ENCODE results near the gene OR52E8. TPM values are rescaled to one million over a fixed set of nuclear protein-coding genes. Genes with fewer than 3 reads are reported as not detected.

Gene OR52E8
- total and polyA plus RNA-seq, 4 donors = not detected

GRCh38 chr11:5847711-5848110, 9.8 kb downstream of the OR52E8 start:
- DNase-seq (ENCODE audit: low spot score) = no peak
- no peaks in the 10 kb centered on the region for H3K4me1 ChIP-seq (ENCODE audit: control insufficient read depth in 4 of 4, insufficient read depth in 4 of 4, low read length in 3 of 4)
- no peak overlapping the region for H3K9ac ChIP-seq (ENCODE audit: low read depth in 1 of 2, low read length in 2 of 2)
- H3K9me3 ChIP-seq (ENCODE audit: control insufficient read depth in 4 of 4, low read length in 3 of 4) = peaks cover 0 to 2% (median 0%) of the 10 kb centered on the region in 4 donors
- no peak for TF ChIP-seq RAD21 (IDR thresholded peaks at IDR 0.05)
- TF ChIP-seq, protein P1, sequence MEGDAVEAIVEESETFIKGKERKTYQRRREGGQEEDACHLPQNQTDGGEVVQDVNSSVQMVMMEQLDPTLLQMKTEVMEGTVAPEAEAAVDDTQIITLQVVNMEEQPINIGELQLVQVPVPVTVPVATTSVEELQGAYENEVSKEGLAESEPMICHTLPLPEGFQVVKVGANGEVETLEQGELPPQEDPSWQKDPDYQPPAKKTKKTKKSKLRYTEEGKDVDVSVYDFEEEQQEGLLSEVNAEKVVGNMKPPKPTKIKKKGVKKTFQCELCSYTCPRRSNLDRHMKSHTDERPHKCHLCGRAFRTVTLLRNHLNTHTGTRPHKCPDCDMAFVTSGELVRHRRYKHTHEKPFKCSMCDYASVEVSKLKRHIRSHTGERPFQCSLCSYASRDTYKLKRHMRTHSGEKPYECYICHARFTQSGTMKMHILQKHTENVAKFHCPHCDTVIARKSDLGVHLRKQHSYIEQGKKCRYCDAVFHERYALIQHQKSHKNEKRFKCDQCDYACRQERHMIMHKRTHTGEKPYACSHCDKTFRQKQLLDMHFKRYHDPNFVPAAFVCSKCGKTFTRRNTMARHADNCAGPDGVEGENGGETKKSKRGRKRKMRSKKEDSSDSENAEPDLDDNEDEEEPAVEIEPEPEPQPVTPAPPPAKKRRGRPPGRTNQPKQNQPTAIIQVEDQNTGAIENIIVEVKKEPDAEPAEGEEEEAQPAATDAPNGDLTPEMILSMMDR (IDR thresholded peaks at IDR 0.05; ENCODE audit: low read depth, low read length, missing input control) = no peak
- no peak for TF ChIP-seq RXRA (IDR thresholded peaks at IDR 0.05)
- TF ChIP-seq, protein P2, sequence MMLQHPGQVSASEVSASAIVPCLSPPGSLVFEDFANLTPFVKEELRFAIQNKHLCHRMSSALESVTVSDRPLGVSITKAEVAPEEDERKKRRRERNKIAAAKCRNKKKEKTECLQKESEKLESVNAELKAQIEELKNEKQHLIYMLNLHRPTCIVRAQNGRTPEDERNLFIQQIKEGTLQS (IDR thresholded peaks at IDR 0.05) = no peak
- no peak for TF ChIP-seq ZBTB33 (IDR thresholded peaks at IDR 0.05)
- TF ChIP-seq TAF1 (conservative IDR thresholded peaks at IDR 0.05) = no peak
- no peak for TF ChIP-seq YY1 (IDR thresholded peaks at IDR 0.05)
- TF ChIP-seq NR2F2 (IDR thresholded peaks at IDR 0.05) = no peak
- no peak for TF ChIP-seq EGR1 (IDR thresholded peaks at IDR 0.05; ENCODE audit: low read depth in 2 of 2)
- no peak for TF ChIP-seq FOXA2 (IDR thresholded peaks at IDR 0.05)
- TF ChIP-seq MAX (IDR thresholded peaks at IDR 0.05) = no peak
- no peak for TF ChIP-seq FOXA1 (IDR thresholded peaks at IDR 0.05)
- TF ChIP-seq GABPA (IDR thresholded peaks at IDR 0.05 in 1 of 2, conservative IDR thresholded peaks at IDR 0.05 in 1 of 2) = no peak
- TF ChIP-seq JUND (IDR thresholded peaks at IDR 0.05) = no peak
- TF ChIP-seq HNF4G (IDR thresholded peaks at IDR 0.05) = no peak
- TF ChIP-seq, protein P3, sequence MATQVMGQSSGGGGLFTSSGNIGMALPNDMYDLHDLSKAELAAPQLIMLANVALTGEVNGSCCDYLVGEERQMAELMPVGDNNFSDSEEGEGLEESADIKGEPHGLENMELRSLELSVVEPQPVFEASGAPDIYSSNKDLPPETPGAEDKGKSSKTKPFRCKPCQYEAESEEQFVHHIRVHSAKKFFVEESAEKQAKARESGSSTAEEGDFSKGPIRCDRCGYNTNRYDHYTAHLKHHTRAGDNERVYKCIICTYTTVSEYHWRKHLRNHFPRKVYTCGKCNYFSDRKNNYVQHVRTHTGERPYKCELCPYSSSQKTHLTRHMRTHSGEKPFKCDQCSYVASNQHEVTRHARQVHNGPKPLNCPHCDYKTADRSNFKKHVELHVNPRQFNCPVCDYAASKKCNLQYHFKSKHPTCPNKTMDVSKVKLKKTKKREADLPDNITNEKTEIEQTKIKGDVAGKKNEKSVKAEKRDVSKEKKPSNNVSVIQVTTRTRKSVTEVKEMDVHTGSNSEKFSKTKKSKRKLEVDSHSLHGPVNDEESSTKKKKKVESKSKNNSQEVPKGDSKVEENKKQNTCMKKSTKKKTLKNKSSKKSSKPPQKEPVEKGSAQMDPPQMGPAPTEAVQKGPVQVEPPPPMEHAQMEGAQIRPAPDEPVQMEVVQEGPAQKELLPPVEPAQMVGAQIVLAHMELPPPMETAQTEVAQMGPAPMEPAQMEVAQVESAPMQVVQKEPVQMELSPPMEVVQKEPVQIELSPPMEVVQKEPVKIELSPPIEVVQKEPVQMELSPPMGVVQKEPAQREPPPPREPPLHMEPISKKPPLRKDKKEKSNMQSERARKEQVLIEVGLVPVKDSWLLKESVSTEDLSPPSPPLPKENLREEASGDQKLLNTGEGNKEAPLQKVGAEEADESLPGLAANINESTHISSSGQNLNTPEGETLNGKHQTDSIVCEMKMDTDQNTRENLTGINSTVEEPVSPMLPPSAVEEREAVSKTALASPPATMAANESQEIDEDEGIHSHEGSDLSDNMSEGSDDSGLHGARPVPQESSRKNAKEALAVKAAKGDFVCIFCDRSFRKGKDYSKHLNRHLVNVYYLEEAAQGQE (IDR thresholded peaks at IDR 0.05) = no peak
- TF ChIP-seq SP1 (IDR thresholded peaks at IDR 0.05) = no peak
- peaks cover 0 to 4% (median 0%) of the 10 kb centered on the region in 4 donors for H3K27me3 ChIP-seq (ENCODE audit: control insufficient read depth in 4 of 4, insufficient read depth in 4 of 4, low read length in 3 of 4)
- no peak overlapping the region for H3K4me3 ChIP-seq (ENCODE audit: low read depth in 1 of 3, low read length in 3 of 3)
- no peaks in the 10 kb centered on the region for H3K36me3 ChIP-seq (ENCODE audit: control insufficient read depth in 4 of 4, insufficient read depth in 3 of 4, low read depth in 1 of 4, low read length in 3 of 4)
- no peak overlapping the region for H3K27ac ChIP-seq (ENCODE audit: low read depth in 1 of 2, low read length in 2 of 2)

DNA sequence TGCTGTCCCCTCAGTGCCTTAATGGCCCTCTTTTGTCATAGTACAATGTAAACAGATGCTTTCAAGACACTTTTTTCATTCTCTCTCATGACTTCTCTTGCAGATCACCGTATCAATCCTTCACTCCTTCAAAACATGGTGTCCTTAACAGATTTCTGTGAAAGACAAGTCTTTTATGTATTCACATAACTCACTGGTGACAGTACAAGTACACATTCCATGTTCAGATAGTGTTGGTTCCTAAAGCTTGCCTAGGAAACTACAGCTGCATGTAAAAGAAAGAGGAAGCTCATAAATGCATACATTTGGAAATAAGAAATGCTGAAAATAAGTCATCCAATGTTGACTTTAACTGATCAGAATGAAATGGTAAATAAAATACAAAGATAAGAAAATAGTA, 10.8 kb downstream of the OR52E8 start:
- Histone ChIP-seq H3K9me3 (ENCODE audit: control insufficient read depth in 4 of 4, low read length in 3 of 4) (peaks cover 0 to 2% (median 0%) of the 10 kb centered on the region in 4 donors), H3K27ac (ENCODE audit: low read depth in 1 of 2, low read length in 2 of 2) (no peak overlapping the region), H3K27me3 (ENCODE audit: control insufficient read depth in 4 of 4, insufficient read depth in 4 of 4, low read length in 3 of 4) (peaks cover 0 to 4% (median 0%) of the 10 kb centered on the region in 4 donors), H3K4me3 (ENCODE audit: low read depth in 1 of 3, low read length in 3 of 3) (no peak overlapping the region), H3K9ac (ENCODE audit: low read depth in 1 of 2, low read length in 2 of 2) (no peak overlapping the region), H3K36me3 (ENCODE audit: control insufficient read depth in 4 of 4, insufficient read depth in 3 of 4, low read depth in 1 of 4, low read length in 3 of 4) (no peaks in the 10 kb centered on the region), H3K4me1 (ENCODE audit: control insufficient read depth in 4 of 4, insufficient read depth in 4 of 4, low read length in 3 of 4) (no peaks in the 10 kb centered on the region)
- DNase-seq (ENCODE audit: low spot score) = no peak
- 55% methylated on average over 1 of the region's 1 CpG for WGBS
- TF ChIP-seq FOXA1 (IDR thresholded peaks at IDR 0.05) (no peak), NR2F2 (IDR thresholded peaks at IDR 0.05) (no peak)
